ENCODE results near the gene ZFP36. TPM values are rescaled to one million over a fixed set of nuclear protein-coding genes. Genes with fewer than 3 reads are reported as not detected.

ZFP36 gene
- total RNA-seq, 1 donor from 2014 or later: 224 TPM

DNA sequence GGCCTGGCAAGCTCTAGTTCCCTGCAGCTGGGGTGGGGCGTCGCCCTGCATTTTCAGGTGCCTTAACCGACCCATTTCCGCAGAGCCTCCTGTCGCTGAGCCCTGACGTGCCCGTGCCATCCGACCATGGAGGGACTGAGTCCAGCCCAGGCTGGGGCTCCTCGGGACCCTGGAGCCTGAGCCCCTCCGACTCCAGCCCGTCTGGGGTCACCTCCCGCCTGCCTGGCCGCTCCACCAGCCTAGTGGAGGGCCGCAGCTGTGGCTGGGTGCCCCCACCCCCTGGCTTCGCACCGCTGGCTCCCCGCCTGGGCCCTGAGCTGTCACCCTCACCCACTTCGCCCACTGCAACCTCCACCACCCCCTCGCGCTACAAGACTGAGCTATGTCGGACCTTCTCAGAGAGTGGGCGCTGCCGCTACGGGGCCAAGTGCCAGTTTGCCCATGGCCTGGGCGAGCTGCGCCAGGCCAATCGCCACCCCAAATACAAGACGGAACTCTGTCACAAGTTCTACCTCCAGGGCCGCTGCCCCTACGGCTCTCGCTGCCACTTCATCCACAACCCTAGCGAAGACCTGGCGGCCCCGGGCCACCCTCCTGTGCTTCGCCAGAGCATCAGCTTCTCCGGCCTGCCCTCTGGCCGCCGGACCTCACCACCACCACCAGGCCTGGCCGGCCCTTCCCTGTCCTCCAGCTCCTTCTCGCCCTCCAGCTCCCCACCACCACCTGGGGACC lies 1.2 kb downstream of the ZFP36 start:
- no peaks in the 10 kb centered on the region for H3K27me3 ChIP-seq
- H3K4me3 ChIP-seq: peak overlapping the region; percentile 97
- H3K27ac ChIP-seq: peak overlapping the region; percentile 100
- H3K9me3 ChIP-seq: no peaks in the 10 kb centered on the region
- H3K36me3 ChIP-seq: peaks cover 18% of the 10 kb centered on the region
- intact Hi-C loops (cut with DNase I): no loop called here
- H3K4me1 ChIP-seq: peaks cover 33% of the 10 kb centered on the region
- ATAC-seq (no peak), DNase-seq (peak; percentile 85)
- TF ChIP-seq, protein P1, sequence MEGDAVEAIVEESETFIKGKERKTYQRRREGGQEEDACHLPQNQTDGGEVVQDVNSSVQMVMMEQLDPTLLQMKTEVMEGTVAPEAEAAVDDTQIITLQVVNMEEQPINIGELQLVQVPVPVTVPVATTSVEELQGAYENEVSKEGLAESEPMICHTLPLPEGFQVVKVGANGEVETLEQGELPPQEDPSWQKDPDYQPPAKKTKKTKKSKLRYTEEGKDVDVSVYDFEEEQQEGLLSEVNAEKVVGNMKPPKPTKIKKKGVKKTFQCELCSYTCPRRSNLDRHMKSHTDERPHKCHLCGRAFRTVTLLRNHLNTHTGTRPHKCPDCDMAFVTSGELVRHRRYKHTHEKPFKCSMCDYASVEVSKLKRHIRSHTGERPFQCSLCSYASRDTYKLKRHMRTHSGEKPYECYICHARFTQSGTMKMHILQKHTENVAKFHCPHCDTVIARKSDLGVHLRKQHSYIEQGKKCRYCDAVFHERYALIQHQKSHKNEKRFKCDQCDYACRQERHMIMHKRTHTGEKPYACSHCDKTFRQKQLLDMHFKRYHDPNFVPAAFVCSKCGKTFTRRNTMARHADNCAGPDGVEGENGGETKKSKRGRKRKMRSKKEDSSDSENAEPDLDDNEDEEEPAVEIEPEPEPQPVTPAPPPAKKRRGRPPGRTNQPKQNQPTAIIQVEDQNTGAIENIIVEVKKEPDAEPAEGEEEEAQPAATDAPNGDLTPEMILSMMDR (IDR thresholded peaks at IDR 0.05): no peak

DNA sequence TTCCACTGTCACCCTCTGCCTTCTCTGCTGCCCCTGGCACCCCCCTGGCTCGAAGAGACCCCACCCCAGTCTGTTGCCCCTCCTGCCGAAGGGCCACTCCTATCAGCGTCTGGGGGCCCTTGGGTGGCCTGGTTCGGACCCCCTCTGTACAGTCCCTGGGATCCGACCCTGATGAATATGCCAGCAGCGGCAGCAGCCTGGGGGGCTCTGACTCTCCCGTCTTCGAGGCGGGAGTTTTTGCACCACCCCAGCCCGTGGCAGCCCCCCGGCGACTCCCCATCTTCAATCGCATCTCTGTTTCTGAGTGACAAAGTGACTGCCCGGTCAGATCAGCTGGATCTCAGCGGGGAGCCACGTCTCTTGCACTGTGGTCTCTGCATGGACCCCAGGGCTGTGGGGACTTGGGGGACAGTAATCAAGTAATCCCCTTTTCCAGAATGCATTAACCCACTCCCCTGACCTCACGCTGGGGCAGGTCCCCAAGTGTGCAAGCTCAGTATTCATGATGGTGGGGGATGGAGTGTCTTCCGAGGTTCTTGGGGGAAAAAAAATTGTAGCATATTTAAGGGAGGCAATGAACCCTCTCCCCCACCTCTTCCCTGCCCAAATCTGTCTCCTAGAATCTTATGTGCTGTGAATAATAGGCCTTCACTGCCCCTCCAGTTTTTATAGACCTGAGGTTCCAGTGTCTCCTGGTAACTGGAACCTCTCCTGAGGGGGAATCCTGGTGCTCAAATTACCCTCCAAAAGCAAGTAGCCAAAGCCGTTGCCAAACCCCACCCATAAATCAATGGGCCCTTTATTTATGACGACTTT lies 2.0 kb downstream of the ZFP36 start:
- Histone ChIP-seq H3K4me3 (peak overlapping the region; percentile 97), H3K27me3 (no peaks in the 10 kb centered on the region), H3K36me3 (peaks cover 18% of the 10 kb centered on the region), H3K9me3 (no peaks in the 10 kb centered on the region), H3K27ac (peak overlapping the region; percentile 100), H3K4me1 (peaks cover 33% of the 10 kb centered on the region)
- DNase-seq: no peak
- TF ChIP-seq, protein P1 (IDR thresholded peaks at IDR 0.05): no peak
- intact Hi-C loops (cut with DNase I): no loop called here
- no peak for ATAC-seq

DNA sequence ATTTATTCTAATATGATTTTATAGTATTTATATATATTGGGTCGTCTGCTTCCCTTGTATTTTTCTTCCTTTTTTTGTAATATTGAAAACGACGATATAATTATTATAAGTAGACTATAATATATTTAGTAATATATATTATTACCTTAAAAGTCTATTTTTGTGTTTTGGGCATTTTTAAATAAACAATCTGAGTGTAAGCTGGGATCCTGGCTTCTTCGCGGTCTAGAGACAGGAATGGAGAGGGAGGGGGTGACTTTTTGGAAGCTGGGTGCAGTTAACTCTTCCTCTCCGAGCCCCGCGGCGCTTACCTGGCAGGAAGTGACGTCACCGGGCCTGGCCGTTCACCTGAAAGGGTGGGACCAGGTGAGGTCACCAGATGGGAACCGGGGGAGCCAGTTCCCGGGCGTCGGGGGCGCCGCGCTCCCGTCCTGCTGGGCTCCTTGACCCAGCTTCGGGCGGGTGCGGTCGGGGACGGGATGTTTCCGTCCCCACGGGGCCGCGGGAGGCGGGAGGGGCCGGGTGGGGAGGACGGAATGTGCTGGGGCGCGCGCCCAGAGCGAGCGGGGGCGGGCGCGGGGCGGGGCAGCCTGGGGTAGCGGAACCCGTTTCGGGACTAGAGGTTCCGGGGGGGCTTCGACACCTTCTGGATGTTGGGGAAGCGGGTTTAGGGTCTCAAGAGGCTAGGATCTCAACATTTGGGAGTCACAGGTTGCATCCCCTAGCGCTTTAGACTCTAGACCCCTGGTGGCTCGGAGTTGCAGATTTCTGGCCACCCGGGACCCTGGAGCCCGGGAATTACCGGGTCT lies 2.8 kb downstream of the ZFP36 start:
- ATAC-seq: peak; percentile 58
- DNase-seq: peak; percentile 98
- H3K27ac ChIP-seq: peak overlapping the region; percentile 100
- intact Hi-C loops (cut with DNase I): no loop called here
- no peaks in the 10 kb centered on the region for H3K9me3 ChIP-seq
- no peaks in the 10 kb centered on the region for H3K27me3 ChIP-seq
- TF ChIP-seq, protein P1 (IDR thresholded peaks at IDR 0.05): no peak
- peak overlapping the region; percentile 97 for H3K4me3 ChIP-seq
- H3K36me3 ChIP-seq: peaks cover 18% of the 10 kb centered on the region
- peaks cover 36% of the 10 kb centered on the region for H3K4me1 ChIP-seq

DNA sequence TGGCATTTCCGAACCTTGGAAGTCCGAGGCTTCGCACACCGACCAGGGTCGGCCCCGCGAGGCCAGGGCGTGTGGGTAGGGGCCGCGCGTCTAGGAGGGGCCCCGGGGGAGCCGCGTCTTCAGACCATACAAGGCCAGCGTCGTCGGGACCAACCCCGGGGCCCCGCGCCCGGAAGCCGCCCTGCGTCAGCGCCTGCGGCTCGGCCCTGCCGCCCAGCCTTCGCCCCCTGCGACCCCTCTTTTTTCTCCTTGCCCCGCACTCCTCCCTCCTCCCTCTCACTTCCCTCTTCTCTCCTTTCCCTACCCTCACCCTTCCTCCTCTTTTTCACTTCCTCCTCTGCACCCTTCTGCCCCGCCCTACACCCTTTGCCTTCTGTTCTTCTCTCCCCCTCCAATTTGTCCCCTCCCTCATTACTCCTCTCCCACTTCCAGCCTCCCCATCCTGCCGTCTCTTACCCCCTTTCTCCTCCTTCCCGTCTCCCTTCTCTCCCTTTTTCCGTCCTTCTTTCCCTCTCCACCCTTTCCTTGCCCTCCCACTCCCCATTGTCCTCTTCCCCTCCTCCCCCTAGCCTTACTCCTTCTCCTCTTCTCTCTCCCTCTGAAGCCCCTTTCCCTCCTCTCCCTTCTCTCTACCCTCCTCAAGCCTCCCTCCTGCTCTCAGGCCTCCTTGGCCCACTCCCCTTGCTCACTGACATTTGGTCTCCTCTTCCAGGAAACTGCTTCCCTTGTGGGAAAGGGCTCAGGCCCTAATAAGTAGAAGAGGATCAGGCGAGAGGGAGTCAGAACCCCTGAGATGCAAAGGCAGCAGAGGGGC lies 3.6 kb downstream of the ZFP36 start:
- Histone ChIP-seq H3K27me3 (no peaks in the 10 kb centered on the region), H3K36me3 (peaks cover 18% of the 10 kb centered on the region), H3K27ac (peak overlapping the region; percentile 100), H3K4me3 (peak overlapping the region; percentile 97), H3K9me3 (no peaks in the 10 kb centered on the region), H3K4me1 (peaks cover 36% of the 10 kb centered on the region)
- TF ChIP-seq, protein P1 (IDR thresholded peaks at IDR 0.05): no peak
- DNase-seq: peak; percentile 92
- intact Hi-C loops (cut with DNase I): no loop called here
- ATAC-seq: peak; percentile 20

DNA sequence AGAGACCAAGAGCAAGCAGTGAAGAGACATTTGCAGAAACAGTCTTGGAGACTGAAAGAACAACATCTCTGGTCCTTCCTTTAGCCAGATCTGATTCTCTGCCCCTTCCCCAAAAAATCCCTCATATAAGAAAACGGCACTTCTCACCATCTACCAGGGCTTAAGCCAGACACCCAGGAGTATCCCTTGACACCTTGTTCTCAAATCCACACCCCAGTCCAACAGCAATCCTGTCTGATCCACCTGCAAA lies 4.1 kb downstream of the ZFP36 start:
- Histone ChIP-seq H3K4me3 (peak overlapping the region; percentile 97), H3K27me3 (no peaks in the 10 kb centered on the region), H3K27ac (peak overlapping the region; percentile 100), H3K9me3 (no peaks in the 10 kb centered on the region), H3K4me1 (peaks cover 32% of the 10 kb centered on the region), H3K36me3 (peaks cover 18% of the 10 kb centered on the region)
- intact Hi-C loops (cut with DNase I): no loop called here
- TF ChIP-seq, protein P1 (IDR thresholded peaks at IDR 0.05): no peak
- ATAC-seq (no peak), DNase-seq (no peak)

Measured in upper lobe of right lung (tissue), 1 donor.